Adrenal gland (tissue), 12 donors: Measurements from ENCODE around the gene MAU2. TPM values are rescaled to one million over a fixed set of nuclear protein-coding genes. Genes with fewer than 3 reads are reported as not detected.

Experiments
- DNase-seq, 7 donors: peaks; one replicate each; pipeline ENCODE4 v3.0.0-alpha.2; 2019 to 2020
- H3K27ac ChIP-seq, 5 donors: fragments of 200-600 bp; sonication (generic) in 4 of 5; 1 replicate in 3 of 5; 2 replicates in 2 of 5; pipeline versions ENCODE4 v1.5.1 to v1.8.0; 2016 to 2020; ENCODE audit warnings: mild to moderate bottlenecking in 1 of 5
- H3K27me3 ChIP-seq: fragments of 200-600 bp; 2 replicates; pipeline ENCODE4 v1.8.0; 2021
- H3K36me3 ChIP-seq, 2 donors: fragments of 200-600 bp; replicated peaks in 1 of 2; 1 replicate in 1 of 2; 2 replicates in 1 of 2; pipeline versions ENCODE4 v1.5.1 to v1.8.0; 2018 to 2022
- H3K4me1 ChIP-seq, 2 donors: fragments of 200-600 bp; replicated peaks in 1 of 2; 1 replicate in 1 of 2; 2 replicates in 1 of 2; pipeline versions ENCODE4 v1.5.1 to v1.8.0; 2018 to 2021
- H3K4me3 ChIP-seq, 4 donors: fragments of 200-600 bp; sonication (generic) in 3 of 4; one replicate each; pipeline ENCODE4 v1.5.1; 2016 to 2018
- H3K9me3 ChIP-seq, 3 donors: fragments of 200-600 bp; sonication (generic) in 1 of 3; replicated peaks in 1 of 3; 1 replicate in 2 of 3; 2 replicates in 1 of 3; pipeline versions ENCODE4 v1.5.1 to v1.8.0; 2016 to 2021
- CTCF ChIP-seq, 6 experiments: fragments of 450-650 bp in 4 of 6; fragments of 200-600 bp in 2 of 6; sonication (generic) in 1 of 6; IDR thresholded peaks; 1 replicate in 5 of 6; 2 replicates in 1 of 6; pipeline versions ENCODE4 v1.5.1 to v1.8.0; 2016 to 2021; ENCODE audit warnings: antibody characterized with exemption in 6 of 6, mild to moderate bottlenecking in 2 of 6, moderate library complexity in 1 of 6
- POLR2A ChIP-seq, 2 donors: fragments of 450-650 bp; IDR thresholded peaks; one replicate each; pipeline ENCODE4 v1.6.1; 2017; ENCODE audit warnings: antibody characterized with exemption in 2 of 2, mild to moderate bottlenecking in 2 of 2, moderate library complexity in 1 of 2
- WGBS, 4 donors: extraction: QIAGEN DNeasy Blood & Tissue Kit in 2 of 4; methylation state at CpG; one replicate each; pipeline versions ENCODE4 v1.1.5 to v1.1.7; 2013 to 2017; 5-methylcytosine and 5-hydroxymethylcytosine counted together
- intact Hi-C, 2 donors: fragments of 100-400 bp; cut with DNase I; formaldehyde crosslinking; loops; one replicate each; pipeline versions ENCODE4 v1.14.1 to v1.15.0; 2022 to 2023
- polyA plus RNA-seq, 3 donors: library from polyadenylated mRNA; stranded (reverse); fragments of 200-250 nt in 2 of 3; fragments of 350-450 nt in 1 of 3; fragmentation: Illumina TruSeq in 1 of 3; extraction: RNeasy Lipid Tissue Mini Kit (QIAGEN cat#74804) in 1 of 3; gene quantifications; one replicate each; pipeline ENCODE4 v1.2.3, GENCODE V29; 2013 to 2014
- total RNA-seq, 9 donors: library from RNA; depleted of rRNA in 4 of 9; stranded (reverse); fragments of >200 nt in 4 of 9; fragments of 120-200 nt in 1 of 9; fragmentation: NEBNext Ultra II Directional in 1 of 9; extraction: Animal tissue kit (Norgen Biotek cat#: 25700) in 1 of 9; gene quantifications; one replicate each; pipeline versions ENCODE4 v1.1.0 to v1.2.4, GENCODE V29; 2013 to 2023
- donor health status: healthy with polysubstance abuse.
- donor health status: Bipolar disorder and iron deficiency.
- donor health status: DM: yes; HTN: yes; CAD: no.
- donor health status: DM: no; HTN: no; CAD: no.
- donor health status: DM: no; HTN: no; CAD: no.
- donor health status: DM: yes; HTN: yes; CAD: no.

Gene MAU2
- total and polyA plus RNA-seq, 12 donors = 14.9 to 64.8 (median 40.8) TPM

- Histone ChIP-seq H3K4me1 (no peaks in the 10 kb centered on the region), H3K36me3 (peaks cover 0 to 49% of the 10 kb centered on the region in 2 donors), H3K4me3 (no peak overlapping the region), H3K27me3 (no peaks in the 10 kb centered on the region), H3K9me3 (no peaks in the 10 kb centered on the region), H3K27ac (no peak overlapping the region)
- no peak for TF ChIP-seq POLR2A (IDR thresholded peaks at IDR 0.05)
- TF ChIP-seq CTCF (IDR thresholded peaks at IDR 0.05) = no peak
- whole genome bisulfite sequencing, 4 donors = 68 to 72% (median 71%) methylated on average over 3 to 9 of the region's 9 CpGs; no CpG with 5 or more reads in 1 of the 4 donors
- no peak for DNase-seq
- intact Hi-C loops = no loop called here
Measured at GRCh38 chr19:19274716-19275565, 45.7 kb upstream of the MAU2 start.

- no peak for DNase-seq
- intact Hi-C loops = no loop called here
- Histone ChIP-seq H3K36me3 (peaks cover 0 to 60% of the 10 kb centered on the region in 2 donors), H3K9me3 (no peaks in the 10 kb centered on the region), H3K27me3 (no peaks in the 10 kb centered on the region), H3K4me1 (no peaks in the 10 kb centered on the region), H3K4me3 (no peak overlapping the region), H3K27ac (no peak overlapping the region)
- 83 to 94% (median 88%) methylated on average over 5 to 12 of the region's 12 CpGs for WGBS, 4 donors
- TF ChIP-seq POLR2A (IDR thresholded peaks at IDR 0.05) (no peak), CTCF (IDR thresholded peaks at IDR 0.05) (no peak)
Measured at GRCh38 chr19:19276386-19276785, 44.2 kb upstream of the MAU2 start.

GRCh38 chr19:19276851-19277250 is 43.8 kb upstream of the MAU2 start:
- Histone ChIP-seq H3K4me1 (no peaks in the 10 kb centered on the region), H3K27me3 (no peaks in the 10 kb centered on the region), H3K9me3 (no peaks in the 10 kb centered on the region), H3K4me3 (no peak overlapping the region), H3K27ac (no peak overlapping the region), H3K36me3 (peaks cover 0 to 65% of the 10 kb centered on the region in 2 donors)
- WGBS, 4 donors = 74 to 92% (median 90%) methylated on average over 13 to 20 of the region's 20 CpGs
- no peak for DNase-seq
- TF ChIP-seq CTCF (IDR thresholded peaks at IDR 0.05) (no peak), POLR2A (IDR thresholded peaks at IDR 0.05) (no peak)
- intact Hi-C loops = no loop called here

- no peaks in the 10 kb centered on the region for H3K4me1 ChIP-seq
- H3K9me3 ChIP-seq = no peaks in the 10 kb centered on the region
- H3K27me3 ChIP-seq = no peaks in the 10 kb centered on the region
- H3K36me3 ChIP-seq = peaks cover 0 to 70% of the 10 kb centered on the region in 2 donors
- intact Hi-C loops = no loop called here
- TF ChIP-seq CTCF (IDR thresholded peaks at IDR 0.05) = no peak
- TF ChIP-seq POLR2A (IDR thresholded peaks at IDR 0.05) = no peak
- WGBS, 4 donors = 83 to 90% (median 88%) methylated on average over 5 to 7 of the region's 7 CpGs
- H3K27ac ChIP-seq = no peak overlapping the region
- DNase-seq = peak in 1 of 7 donors; percentile 58
- H3K4me3 ChIP-seq = no peak overlapping the region
Measured at GRCh38 chr19:19278315-19278714, 42.3 kb upstream of the MAU2 start.
